ENCODE data around the gene ITSN1.
A peak's percentile ranks its signal among the peaks of the same experiment; 100 is the strongest.

Gene ITSN1

DNA sequence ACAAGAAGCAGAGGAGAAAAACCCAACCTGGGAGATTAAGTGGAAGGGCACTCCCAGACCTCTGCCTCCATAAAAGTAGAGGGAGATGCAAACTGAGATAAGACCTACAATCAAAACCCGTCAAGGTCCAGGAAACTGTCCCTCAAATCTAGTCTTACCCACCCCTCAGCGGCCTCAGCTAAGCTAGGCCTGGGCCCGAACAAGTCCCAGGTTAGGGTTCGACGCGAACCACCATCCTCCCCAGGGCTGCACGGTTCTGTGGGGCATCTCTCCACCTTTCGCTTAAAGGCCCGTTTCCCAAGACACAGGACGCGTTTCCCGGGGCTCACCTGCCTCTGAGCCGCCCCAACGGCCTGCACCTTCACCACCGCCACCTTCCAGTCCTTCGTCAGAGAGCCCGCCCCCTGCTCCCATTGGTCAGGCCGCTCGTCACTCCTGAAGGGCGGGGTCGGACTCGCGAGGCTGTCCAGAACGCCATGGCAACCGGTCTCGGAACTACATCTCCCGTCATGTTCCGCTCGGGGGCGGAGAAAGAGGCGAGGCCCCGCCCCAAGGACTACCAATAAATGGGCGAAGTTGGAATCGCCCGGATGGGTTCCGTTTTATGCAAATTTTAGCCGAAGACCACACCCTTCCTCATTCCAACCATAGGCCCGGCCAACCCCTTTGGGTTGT is 812 bp upstream of the ITSN1 start, which contains the start of gene CRYZL1:
Gene CRYZL1 (minus strand): TSS at position 390 of the 675 bp plus-strand sequence. CDS start 10,190 bp downstream, outside the sequence.
- no peaks in the 10 kb centered on the region for H3K9me3 ChIP-seq (replicated peaks; ENCODE audit: low read length)

GRCh38 chr21:33642896-33643657 is 776 bp downstream of the ITSN1 start:
- peaks cover 14% of the 10 kb centered on the region for H3K4me1 ChIP-seq (ENCODE audit: control insufficient read depth, insufficient read depth, low read length)
- no peaks in the 10 kb centered on the region for H3K9me3 ChIP-seq (replicated peaks; ENCODE audit: low read length)
- peak overlapping the region; percentile 92 for H3K9ac ChIP-seq (ENCODE audit: low read depth, low read length)
- no peaks in the 10 kb centered on the region for H3K27me3 ChIP-seq (ENCODE audit: control insufficient read depth, insufficient read depth, low read length)
- H3K4me2 ChIP-seq (ENCODE audit: low read length): peak overlapping the region; percentile 83
- no peaks in the 10 kb centered on the region for H3K36me3 ChIP-seq (ENCODE audit: insufficient read depth, low read length)
- H3K4me3 ChIP-seq (ENCODE audit: low read length): peak overlapping the region; percentile 94

More for the DNA sequence above, 812 bp upstream of the ITSN1 start, which contains the start of gene CRYZL1:
- H3K36me3 ChIP-seq (ENCODE audit: insufficient read depth, low read length): no peaks in the 10 kb centered on the region
- H3K4me2 ChIP-seq (ENCODE audit: low read length): peak within 1 kb of the TSS; percentile 87
- H3K4me1 ChIP-seq (ENCODE audit: control insufficient read depth, insufficient read depth, low read length): peaks cover 14% of the 10 kb centered on the region
- peak within 1 kb of the TSS; percentile 92 for H3K9ac ChIP-seq (ENCODE audit: low read depth, low read length)
- no peaks in the 10 kb centered on the region for H3K27me3 ChIP-seq (ENCODE audit: control insufficient read depth, insufficient read depth, low read length)
- peak within 1 kb of the TSS; percentile 94 for H3K4me3 ChIP-seq (ENCODE audit: low read length)

GRCh38 chr21:33643658-33644311 is 1.5 kb downstream of the ITSN1 start:
- H3K9ac ChIP-seq (ENCODE audit: low read depth, low read length): peak overlapping the region; percentile 92
- no peaks in the 10 kb centered on the region for H3K9me3 ChIP-seq (replicated peaks; ENCODE audit: low read length)
- H3K27me3 ChIP-seq (ENCODE audit: control insufficient read depth, insufficient read depth, low read length): no peaks in the 10 kb centered on the region
- H3K36me3 ChIP-seq (ENCODE audit: insufficient read depth, low read length): no peaks in the 10 kb centered on the region
- H3K4me2 ChIP-seq (ENCODE audit: low read length): peak overlapping the region; percentile 83
- H3K4me1 ChIP-seq (ENCODE audit: control insufficient read depth, insufficient read depth, low read length): peaks cover 14% of the 10 kb centered on the region
- H3K4me3 ChIP-seq (ENCODE audit: low read length): peak overlapping the region; percentile 94

GRCh38 chr21:33644383-33645074 is 2.2 kb downstream of the ITSN1 start:
- Histone ChIP-seq H3K27me3 (ENCODE audit: control insufficient read depth, insufficient read depth, low read length) (no peaks in the 10 kb centered on the region), H3K9ac (ENCODE audit: low read depth, low read length) (peak overlapping the region; percentile 92), H3K4me3 (ENCODE audit: low read length) (peak overlapping the region; percentile 94), H3K4me1 (ENCODE audit: control insufficient read depth, insufficient read depth, low read length) (peaks cover 14% of the 10 kb centered on the region), H3K4me2 (ENCODE audit: low read length) (peak overlapping the region; percentile 83), H3K9me3 (replicated peaks; ENCODE audit: low read length) (no peaks in the 10 kb centered on the region), H3K36me3 (ENCODE audit: insufficient read depth, low read length) (no peaks in the 10 kb centered on the region)

DNA sequence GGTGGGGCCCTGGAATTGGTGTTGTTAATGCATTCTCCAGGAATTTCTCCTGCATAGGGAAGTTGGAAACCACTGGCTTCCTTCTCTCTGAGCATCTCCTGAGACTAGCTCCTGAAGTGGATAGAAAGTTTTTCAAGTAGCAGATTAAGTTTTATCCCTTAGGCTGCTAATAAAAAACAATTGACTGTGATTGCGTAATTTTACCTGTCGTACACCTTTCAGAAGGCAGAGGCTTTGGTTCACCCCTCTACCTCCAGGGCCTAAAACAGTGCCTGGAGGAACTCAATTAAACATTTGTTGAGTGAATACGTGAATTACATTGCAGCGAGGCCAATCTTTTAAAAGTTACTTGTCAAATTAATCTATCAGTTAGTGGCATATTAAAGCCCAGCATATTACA is 3.4 kb downstream of the ITSN1 start:
- no peaks in the 10 kb centered on the region for H3K27me3 ChIP-seq (ENCODE audit: control insufficient read depth, insufficient read depth, low read length)
- H3K9ac ChIP-seq (ENCODE audit: low read depth, low read length): no peak overlapping the region
- no peak overlapping the region for H3K4me3 ChIP-seq (ENCODE audit: low read length)
- no peaks in the 10 kb centered on the region for H3K36me3 ChIP-seq (ENCODE audit: insufficient read depth, low read length)
- no peaks in the 10 kb centered on the region for H3K9me3 ChIP-seq (replicated peaks; ENCODE audit: low read length)
- no peak overlapping the region for H3K4me2 ChIP-seq (ENCODE audit: low read length)
- H3K4me1 ChIP-seq (ENCODE audit: control insufficient read depth, insufficient read depth, low read length): peaks cover 14% of the 10 kb centered on the region

GRCh38 chr21:33647587-33647986 is 5.3 kb downstream of the ITSN1 start:
- Histone ChIP-seq H3K4me1 (ENCODE audit: control insufficient read depth, insufficient read depth, low read length) (peaks cover 14% of the 10 kb centered on the region), H3K36me3 (ENCODE audit: insufficient read depth, low read length) (no peaks in the 10 kb centered on the region), H3K4me3 (ENCODE audit: low read length) (no peak overlapping the region), H3K9ac (ENCODE audit: low read depth, low read length) (no peak overlapping the region), H3K9me3 (replicated peaks; ENCODE audit: low read length) (no peaks in the 10 kb centered on the region), H3K4me2 (ENCODE audit: low read length) (no peak overlapping the region), H3K27me3 (ENCODE audit: control insufficient read depth, insufficient read depth, low read length) (no peaks in the 10 kb centered on the region)

DNA sequence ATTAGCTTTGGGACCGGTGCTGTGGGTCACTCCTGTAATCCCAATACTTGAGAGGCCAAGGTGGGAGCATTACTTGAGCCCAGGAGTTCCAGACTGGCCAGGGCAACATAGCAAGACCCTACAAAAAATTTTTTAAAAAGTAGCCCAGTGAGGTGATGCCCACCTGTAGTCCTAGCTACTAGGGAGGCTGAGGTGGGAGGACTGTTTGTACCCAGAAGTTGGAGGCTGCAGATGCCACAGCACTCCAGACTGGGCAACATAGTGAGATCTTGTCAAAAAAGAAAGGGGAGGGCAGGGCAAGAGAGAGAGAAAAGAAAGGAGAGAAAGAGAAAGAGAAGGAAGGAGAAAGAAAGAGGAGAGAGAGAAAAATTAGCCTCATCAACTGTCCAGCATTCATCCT is 6.3 kb downstream of the ITSN1 start:
- H3K4me1 ChIP-seq (ENCODE audit: control insufficient read depth, insufficient read depth, low read length): peaks cover 14% of the 10 kb centered on the region
- H3K9me3 ChIP-seq (replicated peaks; ENCODE audit: low read length): no peaks in the 10 kb centered on the region
- no peaks in the 10 kb centered on the region for H3K27me3 ChIP-seq (ENCODE audit: control insufficient read depth, insufficient read depth, low read length)
- no peaks in the 10 kb centered on the region for H3K36me3 ChIP-seq (ENCODE audit: insufficient read depth, low read length)
- H3K4me2 ChIP-seq (ENCODE audit: low read length): no peak overlapping the region
- no peak overlapping the region for H3K4me3 ChIP-seq (ENCODE audit: low read length)
- no peak overlapping the region for H3K9ac ChIP-seq (ENCODE audit: low read depth, low read length)

DNA sequence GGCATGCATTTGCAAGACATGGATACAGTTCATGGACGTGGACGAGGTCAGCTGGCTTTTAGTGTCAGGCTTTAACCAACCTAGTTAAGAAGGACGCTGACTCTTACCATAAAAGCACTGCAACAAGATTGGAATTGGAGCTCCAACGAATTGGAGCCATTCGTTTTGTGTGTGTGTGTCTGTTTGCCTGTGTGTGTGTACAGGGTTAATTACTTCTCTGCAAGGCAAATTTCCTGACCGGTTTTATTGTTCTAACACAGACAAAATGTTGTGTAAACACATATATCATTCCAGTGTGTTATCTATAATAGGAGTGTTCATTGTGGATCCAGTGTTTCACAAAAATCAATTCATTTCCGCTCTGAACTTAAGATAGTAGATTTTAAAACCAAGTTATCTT is 7.9 kb downstream of the ITSN1 start:
- no peaks in the 10 kb centered on the region for H3K9me3 ChIP-seq (replicated peaks; ENCODE audit: low read length)
- H3K4me2 ChIP-seq (ENCODE audit: low read length): no peak overlapping the region
- peaks cover 13% of the 10 kb centered on the region for H3K4me1 ChIP-seq (ENCODE audit: control insufficient read depth, insufficient read depth, low read length)
- no peak overlapping the region for H3K9ac ChIP-seq (ENCODE audit: low read depth, low read length)
- no peak overlapping the region for H3K4me3 ChIP-seq (ENCODE audit: low read length)
- peaks cover 6% of the 10 kb centered on the region for H3K36me3 ChIP-seq (ENCODE audit: insufficient read depth, low read length)
- H3K27me3 ChIP-seq (ENCODE audit: control insufficient read depth, insufficient read depth, low read length): no peaks in the 10 kb centered on the region

GRCh38 chr21:33650929-33651509 is 8.7 kb downstream of the ITSN1 start:
- H3K4me1 ChIP-seq (ENCODE audit: control insufficient read depth, insufficient read depth, low read length): peaks cover 21% of the 10 kb centered on the region
- no peaks in the 10 kb centered on the region for H3K27me3 ChIP-seq (ENCODE audit: control insufficient read depth, insufficient read depth, low read length)
- H3K4me3 ChIP-seq (ENCODE audit: low read length): no peak overlapping the region
- H3K9me3 ChIP-seq (replicated peaks; ENCODE audit: low read length): no peaks in the 10 kb centered on the region
- peaks cover 6% of the 10 kb centered on the region for H3K36me3 ChIP-seq (ENCODE audit: insufficient read depth, low read length)
- H3K4me2 ChIP-seq (ENCODE audit: low read length): no peak overlapping the region
- H3K9ac ChIP-seq (ENCODE audit: low read depth, low read length): no peak overlapping the region

DNA sequence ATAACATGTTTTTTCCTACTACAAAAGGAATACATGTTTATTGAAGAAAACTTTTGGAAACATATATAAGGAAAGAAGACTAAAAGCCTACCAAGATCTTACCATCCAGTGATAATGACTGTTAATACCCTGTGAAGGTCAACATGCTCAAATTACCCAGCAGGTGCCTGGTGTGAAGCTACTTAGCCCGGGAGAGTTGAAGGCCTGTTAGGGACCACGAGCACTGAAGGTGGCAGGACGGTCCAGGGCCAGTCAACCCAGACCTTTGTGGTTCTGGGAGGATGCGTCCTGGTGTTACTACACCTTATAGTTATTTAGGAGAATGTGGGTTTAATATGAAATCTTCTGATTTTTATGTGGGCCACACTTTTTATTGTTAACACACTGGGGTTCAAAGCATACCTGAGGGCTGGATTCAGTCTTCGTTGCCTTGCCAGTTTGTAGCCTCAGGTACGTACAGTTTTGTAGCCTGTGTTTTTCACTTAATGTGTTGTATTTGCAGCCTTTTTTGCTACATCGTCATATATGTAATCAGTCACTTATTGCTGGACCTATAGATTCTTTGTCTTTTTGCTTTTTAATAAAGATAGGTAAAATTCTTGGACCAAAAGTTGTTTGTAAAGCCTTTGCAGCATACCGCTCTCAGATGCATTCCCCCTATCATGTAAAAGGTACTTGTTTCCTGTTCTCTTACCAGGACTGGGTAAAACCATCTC is 9.8 kb downstream of the ITSN1 start:
- H3K4me3 ChIP-seq (ENCODE audit: low read length): no peak overlapping the region
- H3K9ac ChIP-seq (ENCODE audit: low read depth, low read length): no peak overlapping the region
- H3K36me3 ChIP-seq (ENCODE audit: insufficient read depth, low read length): peaks cover 6% of the 10 kb centered on the region
- H3K9me3 ChIP-seq (replicated peaks; ENCODE audit: low read length): no peaks in the 10 kb centered on the region
- no peaks in the 10 kb centered on the region for H3K27me3 ChIP-seq (ENCODE audit: control insufficient read depth, insufficient read depth, low read length)
- peaks cover 22% of the 10 kb centered on the region for H3K4me1 ChIP-seq (ENCODE audit: control insufficient read depth, insufficient read depth, low read length)
- H3K4me2 ChIP-seq (ENCODE audit: low read length): no peak overlapping the region

Measured in skeletal muscle satellite cell (primary cell).